GM12878 (cell line): ENCODE results near the gene PPL. TPM values are rescaled to one million over a fixed set of nuclear protein-coding genes. Genes with fewer than 3 reads are reported as not detected.
"Not testable (repeated sequence)": the region's sequence is repeated elsewhere in the genome, so short reads cannot be mapped to it uniquely, and the experiment has no call there.

ENCODE experiments used
- ATAC-seq: fragments of 200-7000 bp; cut with Tn5 transposase; 3 replicates; pipeline ENCODE4 v1.9.1; 2020; ENCODE audit warnings: mild to moderate bottlenecking, moderate library complexity
- BruUV-seq: library from RNA; stranded (reverse); fragments of 400-500 nt; replicated peaks from 2 replicates; lab custom pipeline; 2021; lab: Mats Ljungman, UMichigan
- CTCF ChIA-PET: fragments of 300-600 bp; sonication (Branson Sonifier 250); formaldehyde crosslinking; extraction: SDS; loops from one replicate; lab custom pipeline; 2021; ENCODE audit warnings: inconsistent platforms; lab: Yijun Ruan, JAX
- POLR2A ChIA-PET: fragments of 350-600 bp; formaldehyde crosslinking; extraction: SDS; loops from one replicate; lab custom pipeline; 2021; ENCODE audit warnings: inconsistent platforms; lab: Charles Lee
- RAD21 ChIA-PET: fragments of 300-600 bp; sonication (Branson Sonifier 250); formaldehyde crosslinking; loops from one replicate; lab custom pipeline; 2023; ENCODE audit warnings: antibody characterized with exemption; ENCODE audit not compliant: unreplicated experiment; lab: Charles Lee
- SMC1A ChIA-PET: fragments of 300-600 bp; sonication (Branson Sonifier 250); formaldehyde crosslinking; loops from one replicate; lab custom pipeline; 2023; ENCODE audit not compliant: unreplicated experiment, uncharacterized antibody; lab: Charles Lee
- DNase-seq: peaks from one replicate; pipeline ENCODE4 v3.0.0-alpha.2; 2011; ENCODE audit warnings: low read depth, low spot score
- FAIRE-seq: peaks from 3 replicates; lab custom pipeline; 2011; peaks lifted over from hg19 to GRCh38; lab: Jason Lieb, UNC
- H2AFZ ChIP-seq: 2 replicates; pipeline ENCODE4 v1.6.0; 2011; ENCODE audit warnings: low read depth, low read length, control low read depth; ENCODE audit not compliant: control insufficient read depth
- H3K27ac ChIP-seq: 2 replicates; pipeline ENCODE4 v1.5.1; 2011; ENCODE audit warnings: control low read depth; ENCODE audit not compliant: control insufficient read depth, insufficient read depth
- H3K27me3 ChIP-seq, 2 experiments: replicated peaks in 1 of 2; 2 replicates each; pipeline versions ENCODE4 v1.6.0 to v1.6.1; 2011; ENCODE audit warnings: low read length in 1 of 2; ENCODE audit not compliant: control insufficient read depth in 2 of 2, insufficient read depth in 2 of 2
- H3K36me3 ChIP-seq, 2 experiments: 2 replicates each; pipeline ENCODE4 v1.5.1; 2011; ENCODE audit warnings: low read length in 1 of 2; ENCODE audit not compliant: control insufficient read depth in 2 of 2, insufficient read depth in 2 of 2
- H3K4me1 ChIP-seq: 2 replicates; pipeline ENCODE4 v1.6.1; 2011; ENCODE audit warnings: mild to moderate bottlenecking, low read length, moderate library complexity, mixed read lengths; ENCODE audit not compliant: control insufficient read depth, insufficient read depth
- H3K4me2 ChIP-seq: 2 replicates; pipeline ENCODE4 v1.6.0; 2011; ENCODE audit warnings: control low read depth; ENCODE audit not compliant: control insufficient read depth, insufficient read depth
- H3K4me3 ChIP-seq: fragments of 200-600 bp; sonication (generic); 2 replicates; pipeline ENCODE4 v1.5.1; 2016
- H3K79me2 ChIP-seq: 2 replicates; pipeline ENCODE4 v1.6.0; 2011; ENCODE audit warnings: low read length; ENCODE audit not compliant: control insufficient read depth, insufficient read depth
- H3K9ac ChIP-seq: 2 replicates; pipeline ENCODE4 v1.8.0; 2011; ENCODE audit warnings: low read length, control low read depth, mixed read lengths; ENCODE audit not compliant: control insufficient read depth, insufficient read depth
- H3K9me3 ChIP-seq: replicated peaks from 3 replicates; pipeline ENCODE4 v1.5.1; 2011; ENCODE audit warnings: mild to moderate bottlenecking, low read length; ENCODE audit not compliant: control insufficient read depth, insufficient read depth
- H4K20me1 ChIP-seq: 2 replicates; pipeline ENCODE4 v1.6.0; 2011; ENCODE audit not compliant: control insufficient read depth, insufficient read depth
- SPI1 ChIP-seq: IDR thresholded peaks from 2 replicates; pipeline ENCODE4 v1.6.1; 2011; ENCODE audit warnings: low read depth, mild to moderate bottlenecking, low read length, moderate library complexity, borderline replicate concordance; ENCODE audit not compliant: insufficient read depth
- ZBTB40 ChIP-seq: fragments of 450-650 bp; IDR thresholded peaks from 2 replicates; pipeline ENCODE4 v1.6.1; 2016; ENCODE audit warnings: mild to moderate bottlenecking, moderate library complexity, borderline replicate concordance
- WGBS: methylation state at CpG from one replicate; pipeline ENCODE4 v1.1.6; 2016; ENCODE audit warnings: low lambda C conversion rate; ENCODE audit not compliant: insufficient replicate concordance, insufficient coverage; ENCODE audit errors: missing lambda C conversion rate; 5-methylcytosine and 5-hydroxymethylcytosine counted together
- in situ Hi-C: fragments of 300-500 bp; cut with MboI; formaldehyde crosslinking; loops from 9 replicates; pipeline ENCODE4 v1.14.3; 2018; ENCODE audit warnings: mixed read lengths
- intact Hi-C: fragments of 100-400 bp; cut with micrococcal nuclease; formaldehyde crosslinking; loops from one replicate; pipeline ENCODE4 v1.14.2; 2022; ENCODE audit not compliant: unreplicated experiment
- polyA plus RNA-seq, 11 experiments: library from polyadenylated mRNA; depleted of rRNA in 4 of 11; unstranded in 6 of 11; stranded (reverse) in 5 of 11; fragments of >200 nt; fragmentation: Nextera tagmentation in 4 of 11; fragmentation: Illumina TruSeq in 1 of 11; extraction: Ambion mirVana in 4 of 11; extraction: Trizol in 1 of 11; gene quantifications; 1 replicate in 1 of 11; 2 replicates in 10 of 11; pipeline versions ENCODE4 v1.2.1 to v1.2.3, GENCODE V29; 2011 to 2016; ENCODE audit warnings: inconsistent platforms in 2 of 11, missing spikeins in 2 of 11, low read depth in 1 of 11
- total RNA-seq, 4 experiments: library from RNA; depleted of rRNA in 3 of 4; stranded (reverse); fragments of >200 nt in 3 of 4; fragmentation: Illumina TruSeq in 1 of 4; extraction: Trizol in 1 of 4; gene quantifications; 2 replicates each; pipeline versions ENCODE4 v1.2.1 to v1.2.3, GENCODE V29; 2013 to 2021

PPL gene
- total and polyA plus RNA-seq, 10 of the 15 experiments (the other 5 are each of a cell fraction or from before 2014, with no cell fraction given) = 0.03 to 0.47 (median 0.05) TPM; not detected in 2

DNA sequence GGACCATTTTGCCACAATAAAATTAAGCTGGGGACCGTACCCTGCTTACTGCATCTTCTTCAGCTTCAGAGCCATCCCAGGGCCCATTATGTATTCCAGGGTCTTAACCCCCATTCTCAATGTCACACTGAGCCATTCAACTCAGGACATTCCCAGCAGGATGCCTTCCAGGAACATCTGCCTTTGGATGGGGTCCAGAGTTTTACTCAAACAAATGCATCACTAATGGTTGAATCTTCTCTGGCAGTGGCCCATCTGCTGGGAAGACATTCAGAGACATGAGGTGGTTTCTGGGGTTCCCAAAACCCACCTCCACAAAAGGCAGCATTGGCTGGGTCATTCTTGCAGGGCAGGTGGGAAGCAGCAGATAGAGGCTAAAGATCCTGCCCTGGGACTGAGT is 17.8 kb upstream of the PPL start (continued):
- TF ChIP-seq SPI1 = no peak
- no peak for TF ChIP-seq ZBTB40

DNA sequence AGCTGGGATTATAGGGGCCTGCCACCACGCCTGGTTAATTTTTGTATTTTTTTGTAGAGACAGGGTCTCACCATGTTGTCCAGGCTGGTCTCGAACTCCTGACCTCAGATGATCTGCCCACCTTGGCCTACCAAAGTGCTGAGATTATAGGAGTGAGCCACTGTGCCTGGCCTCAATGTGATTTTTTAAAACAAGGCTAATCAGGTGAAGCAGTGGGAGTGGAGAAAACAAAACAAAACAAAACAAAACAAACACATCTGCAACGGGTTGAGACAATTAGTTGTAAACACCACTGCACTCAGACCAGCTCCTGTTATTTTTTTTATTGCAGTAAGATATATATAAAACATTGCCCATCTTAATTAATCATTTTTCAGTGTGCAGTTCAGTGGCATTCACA is 14.6 kb upstream of the PPL start:
- CTCF ChIA-PET, H3K4me1 ChIP-seq, H3K4me2 ChIP-seq, H3K9ac ChIP-seq, RAD21 ChIA-PET, H3K79me2 ChIP-seq, DNase-seq, POLR2A ChIA-PET, H3K9me3 ChIP-seq, ATAC-seq, H4K20me1 ChIP-seq, H3K27ac ChIP-seq, BruUV-seq, H3K27me3 ChIP-seq, H3K36me3 ChIP-seq, H3K4me3 ChIP-seq, H2AFZ ChIP-seq, SMC1A ChIA-PET, FAIRE-seq: not testable (repeated sequence)
- intact Hi-C loops = loop anchor here (10.0 kb wide), 2 partner anchors 147 to 437 kb away; partner anchors contain the start of gene ROGDI
- in situ Hi-C loops = loop anchor here (10.0 kb wide), 2 partner anchors 337 to 437 kb away; partner anchors contain the start of gene UBALD1
- 14% methylated on average over 3 of the region's 3 CpGs for WGBS
